Right lobe of liver (tissue), 4 donors: ENCODE measurements around the gene CASP5.

ENCODE experiments used
- CTCF ChIP-seq, 4 donors: fragments of 200-600 bp in 3 of 4; fragments of 450-650 bp in 1 of 4; IDR thresholded peaks; one replicate each; pipeline versions ENCODE4 v1.5.1 to v1.8.0; 2016 to 2022; ENCODE audit warnings: antibody characterized with exemption in 4 of 4, mild to moderate bottlenecking in 2 of 4
- POLR2A ChIP-seq: fragments of 450-650 bp; IDR thresholded peaks from one replicate; pipeline ENCODE4 v1.6.1; 2017; ENCODE audit warnings: antibody characterized with exemption, mild to moderate bottlenecking
- donor health status: DM: no; HTN: no; CAD: no.
- donor health status: DM: no; HTN: no; CAD: no.
- donor health status: DM: no; HTN: yes; CAD: no.

GRCh38 chr11:105004021-105004420, 18.9 kb downstream of the CASP5 start:
- TF ChIP-seq CTCF (IDR thresholded peaks at IDR 0.05) (no peak), POLR2A (no peak)
